IMR-90 (cell line): Measurements from ENCODE around the gene RGS12. TPM values are rescaled to one million over a fixed set of nuclear protein-coding genes. Genes with fewer than 3 reads are reported as not detected.

ENCODE experiments used
- ATAC-seq: fragments of 200-7000 bp; cut with Tn5 transposase; 2 replicates; pipeline ENCODE4 v1.9.1; 2020; ENCODE audit warnings: low read depth, mild to moderate bottlenecking, moderate library complexity
- BruUV-seq: library from RNA; stranded (reverse); fragments of 400-500 nt; replicated peaks from 2 replicates; lab custom pipeline; 2021; lab: Mats Ljungman, UMichigan
- CTCF ChIA-PET: fragments of 300-600 bp; formaldehyde crosslinking; extraction: SDS; loops from one replicate; lab custom pipeline; 2021; ENCODE audit warnings: antibody characterized with exemption; lab: Yijun Ruan, JAX
- POLR2A ChIA-PET: fragments of 300-600 bp; sonication (Branson Sonifier 250); formaldehyde crosslinking; loops from one replicate; lab custom pipeline; 2022; ENCODE audit warnings: antibody characterized with exemption; ENCODE audit not compliant: unreplicated experiment; lab: Charles Lee
- DNase-seq: peaks from one replicate; pipeline ENCODE4 v3.0.0; 2013
- H2AFZ ChIP-seq: replicated peaks from 2 replicates; pipeline ENCODE3; 2013; ENCODE audit warnings: low read length, mild to moderate bottlenecking; ENCODE audit not compliant: poor library complexity
- H2AK5ac ChIP-seq: 2 replicates; pipeline ENCODE4 v1.6.1; 2013; ENCODE audit warnings: low read depth, low read length, inconsistent platforms
- H2AK9ac ChIP-seq: replicated peaks from 2 replicates; pipeline ENCODE3; 2013; ENCODE audit warnings: mild to moderate bottlenecking, low read depth, low read length, moderate library complexity; ENCODE audit not compliant: poor library complexity
- H2BK120ac ChIP-seq: 2 replicates; pipeline ENCODE4 v1.6.1; 2013; ENCODE audit warnings: low read depth, low read length, inconsistent platforms
- H2BK15ac ChIP-seq: 3 replicates; pipeline ENCODE4 v1.6.1; 2013; ENCODE audit warnings: low read depth, low read length, inconsistent platforms
- H2BK20ac ChIP-seq: 2 replicates; pipeline ENCODE4 v1.6.1; 2013; ENCODE audit warnings: low read depth, mild to moderate bottlenecking, inconsistent platforms, low read length, moderate library complexity
- H2BK5ac ChIP-seq: 2 replicates; pipeline ENCODE4 v1.6.1; 2013; ENCODE audit warnings: mild to moderate bottlenecking, low read depth, low read length, inconsistent platforms; ENCODE audit not compliant: poor library complexity, severe bottlenecking
- H3K14ac ChIP-seq: replicated peaks from 2 replicates; pipeline ENCODE4 v1.6.1; 2013; ENCODE audit warnings: low read depth, low read length, inconsistent platforms
- H3K18ac ChIP-seq: 2 replicates; pipeline ENCODE4 v1.6.1; 2013; ENCODE audit warnings: low read depth, low read length, control low read depth
- H3K23ac ChIP-seq: 2 replicates; pipeline ENCODE4 v1.6.1; 2013; ENCODE audit warnings: low read depth, low read length, inconsistent platforms
- H3K27ac ChIP-seq: 2 replicates; pipeline ENCODE4 v1.5.1; 2013; ENCODE audit warnings: mild to moderate bottlenecking, control low read depth, low read length; ENCODE audit not compliant: insufficient read depth
- H3K27me3 ChIP-seq: 2 replicates; pipeline ENCODE4 v1.6.1; 2013; ENCODE audit warnings: low read length; ENCODE audit not compliant: control insufficient read depth, insufficient read depth
- H3K36me3 ChIP-seq: 2 replicates; pipeline ENCODE4 v1.6.1; 2013; ENCODE audit warnings: low read length, mixed read lengths; ENCODE audit not compliant: control insufficient read depth, insufficient read depth
- H3K4ac ChIP-seq: 2 replicates; pipeline ENCODE4 v1.6.1; 2013; ENCODE audit warnings: low read depth, low read length, inconsistent platforms
- H3K4me1 ChIP-seq: 2 replicates; pipeline ENCODE4 v1.6.1; 2013; ENCODE audit warnings: low read length, mixed read lengths; ENCODE audit not compliant: control insufficient read depth, insufficient read depth
- H3K4me2 ChIP-seq: 2 replicates; pipeline ENCODE4 v1.6.1; 2013; ENCODE audit warnings: low read depth, mild to moderate bottlenecking, control low read depth, low read length, moderate library complexity
- H3K4me3 ChIP-seq: 2 replicates; pipeline ENCODE4 v1.5.1; 2013; ENCODE audit warnings: low read depth, mild to moderate bottlenecking, control low read depth, low read length, moderate library complexity; ENCODE audit not compliant: insufficient read depth
- H3K56ac ChIP-seq: 2 replicates; pipeline ENCODE4 v1.6.1; 2013; ENCODE audit warnings: low read length, inconsistent platforms; ENCODE audit not compliant: insufficient read depth; ENCODE audit errors: extremely low read depth
- H3K79me1 ChIP-seq, 2 experiments: 2 replicates each; pipeline ENCODE4 v1.6.1; 2013; ENCODE audit warnings: low read length in 2 of 2, inconsistent platforms in 1 of 2, low read depth in 1 of 2
- H3K9ac ChIP-seq: 2 replicates; pipeline ENCODE4 v1.6.1; 2013; ENCODE audit warnings: low read depth, low read length, control low read depth
- H3K9me1 ChIP-seq: 2 replicates; pipeline ENCODE4 v1.6.1; 2013; ENCODE audit warnings: low read length, inconsistent platforms; ENCODE audit not compliant: insufficient read depth
- H3K9me3 ChIP-seq: 2 replicates; pipeline ENCODE4 v1.6.1; 2013; ENCODE audit warnings: low read length; ENCODE audit not compliant: control insufficient read depth, insufficient read depth
- H4K20me1 ChIP-seq: 2 replicates; pipeline ENCODE4 v1.6.1; 2013; ENCODE audit warnings: low read length, inconsistent platforms; ENCODE audit not compliant: insufficient read depth
- H4K5ac ChIP-seq: 2 replicates; pipeline ENCODE4 v1.6.1; 2013; ENCODE audit warnings: mild to moderate bottlenecking, low read depth, low read length, control low read depth
- H4K8ac ChIP-seq, 2 experiments: 2 replicates each; pipeline ENCODE4 v1.6.1; 2013; ENCODE audit warnings: low read depth in 2 of 2, low read length in 2 of 2, control low read depth in 1 of 2, inconsistent platforms in 1 of 2
- H4K91ac ChIP-seq: 2 replicates; pipeline ENCODE4 v1.6.1; 2013; ENCODE audit warnings: low read depth, low read length, inconsistent platforms; ENCODE audit not compliant: insufficient read depth
- BHLHE40 ChIP-seq: fragments of 150-350 bp; IDR thresholded peaks from 2 replicates; pipeline ENCODE4 v1.6.1; 2016; ENCODE audit warnings: mild to moderate bottlenecking, low read depth, low read length
- CEBPB ChIP-seq: IDR thresholded peaks from 2 replicates; pipeline ENCODE4 v1.6.1; 2012; ENCODE audit warnings: low read depth, low read length, improper control_type of control experiment
- CHD1 ChIP-seq: IDR thresholded peaks from 2 replicates; pipeline ENCODE4 v1.6.1; 2012; ENCODE audit warnings: low read depth, low read length, improper control_type of control experiment
- FOS ChIP-seq: fragments of 150-350 bp; IDR thresholded peaks from 2 replicates; pipeline ENCODE4 v1.6.1; 2016; ENCODE audit warnings: low read depth, low read length
- MAFK ChIP-seq: IDR thresholded peaks from 2 replicates; pipeline ENCODE4 v1.6.1; 2012; ENCODE audit warnings: low read depth, low read length, improper control_type of control experiment
- MAZ ChIP-seq: IDR thresholded peaks from 2 replicates; pipeline ENCODE4 v1.6.1; 2012; ENCODE audit warnings: low read depth, mild to moderate bottlenecking, low read length, improper control_type of control experiment, moderate library complexity, borderline replicate concordance
- MXI1 ChIP-seq: IDR thresholded peaks from 2 replicates; pipeline ENCODE4 v1.6.1; 2012; ENCODE audit warnings: low read depth, mild to moderate bottlenecking, low read length, moderate library complexity, borderline replicate concordance
- NFE2L2 ChIP-seq: fragments of 150-350 bp; IDR thresholded peaks from 2 replicates; pipeline ENCODE4 v1.6.1; 2016; ENCODE audit warnings: low read depth, mild to moderate bottlenecking, low read length
- POLR2A ChIP-seq: IDR thresholded peaks from 2 replicates; pipeline ENCODE4 v1.6.1; 2012; ENCODE audit warnings: mild to moderate bottlenecking, low read depth, low read length
- RAD21 ChIP-seq: IDR thresholded peaks from 2 replicates; pipeline ENCODE4 v1.6.1; 2012; ENCODE audit warnings: low read length, improper control_type of control experiment
- RCOR1 ChIP-seq: IDR thresholded peaks from 2 replicates; pipeline ENCODE4 v1.6.1; 2012; ENCODE audit warnings: mild to moderate bottlenecking, low read length, improper control_type of control experiment; ENCODE audit not compliant: insufficient replicate concordance
- RFX5 ChIP-seq: IDR thresholded peaks from 2 replicates; pipeline ENCODE4 v1.8.0; 2012; ENCODE audit warnings: low read depth, mild to moderate bottlenecking, low read length, moderate library complexity
- SMC3 ChIP-seq: fragments of 150-350 bp; IDR thresholded peaks from 2 replicates; pipeline ENCODE4 v1.6.1; 2016; ENCODE audit warnings: low read depth, mild to moderate bottlenecking, antibody characterized with exemption, low read length, moderate library complexity
- USF2 ChIP-seq: fragments of 150-350 bp; IDR thresholded peaks from 2 replicates; pipeline ENCODE4 v1.6.1; 2017; ENCODE audit warnings: mild to moderate bottlenecking, antibody characterized with exemption, low read length, low read depth
- WGBS, 2 experiments: methylation state at CpG; one replicate each; pipeline versions ENCODE4 v1.1.5 to v1.1.7; 2013; ENCODE audit warnings: missing lambda C conversion rate in 2 of 2; ENCODE audit not compliant: insufficient read length in 1 of 2; ENCODE audit errors: extremely low coverage in 2 of 2; 5-methylcytosine and 5-hydroxymethylcytosine counted together
- dilution Hi-C: fragments of 300-500 bp; cut with HindIII; formaldehyde crosslinking; loops from one replicate; pipeline ENCODE4 v1.14.3; 2018; ENCODE audit warnings: low sequenced_read_pairs; ENCODE audit not compliant: unreplicated experiment
- in situ Hi-C: fragments of 300-500 bp; cut with MboI; formaldehyde crosslinking; loops from 3 replicates; pipeline ENCODE4 v1.14.3; 2019; ENCODE audit warnings: low sequenced_read_pairs, inconsistent platforms, mixed read lengths
- intact Hi-C: fragments of 100-400 bp; cut with micrococcal nuclease; formaldehyde crosslinking; loops from 2 replicates; pipeline ENCODE4 v1.10.0; 2022
- polyA plus RNA-seq, 3 experiments: library from polyadenylated mRNA; depleted of rRNA; stranded (reverse); fragments of >200 nt; gene quantifications; 2 replicates each; pipeline ENCODE4 v1.2.3, GENCODE V29; 2012; ENCODE audit warnings: low replicate concordance in 1 of 3
- total RNA-seq: library from RNA; depleted of rRNA; stranded (reverse); fragments of >200 nt; gene quantifications from 2 replicates; pipeline ENCODE4 v1.2.3, GENCODE V29; 2012
- TF ChIP-seq, protein P1 (sequence below): fragments of 150-350 bp; IDR thresholded peaks from 2 replicates; pipeline ENCODE4 v1.6.1; 2016; ENCODE audit warnings: low read depth, mild to moderate bottlenecking, low read length, moderate library complexity, borderline replicate concordance
- TF ChIP-seq, protein P2 (sequence below): conservative IDR thresholded peaks from 2 replicates; pipeline ENCODE4 v1.5.1; 2012; ENCODE audit warnings: mild to moderate bottlenecking, low read depth, low read length, improper control_type of control experiment

Gene RGS12
- total and polyA plus RNA-seq, 2 of the 4 experiments (the other 2 are of a cell fraction), result 11.8 to 12.0 TPM

GRCh38 chr4:3338976-3339531 lies 46.2 kb downstream of the RGS12 start:
- dilution Hi-C loops, result no loop called here
- peaks cover 13% of the 10 kb centered on the region; the same call in 1 of the 2 replicates for H4K20me1 ChIP-seq

More at GRCh38 chr4:3338976-3339531, 46.2 kb downstream of the RGS12 start:
- Histone ChIP-seq H4K8ac (no peak overlapping the region), H2BK15ac (no peak overlapping the region), H3K4me2 (no peak overlapping the region), H3K56ac (no peak overlapping the region), H2AK9ac (no peak overlapping the region), H3K9me3 (peaks cover 4% of the 10 kb centered on the region), H4K5ac (no peak overlapping the region), H3K27me3 (no peaks in the 10 kb centered on the region), H4K91ac (no peak overlapping the region), H3K4ac (no peak overlapping the region), H3K9me1 (peaks cover 10% of the 10 kb centered on the region), H2AK5ac (no peak overlapping the region), H2BK5ac (no peak overlapping the region), H3K36me3 (peaks cover 6% of the 10 kb centered on the region; the same call in 1 of the 2 replicates), H3K4me3 (no peak overlapping the region), H3K9ac (no peak overlapping the region), H2AFZ (no peak overlapping the region), H2BK20ac (no peak overlapping the region), H3K18ac (no peak overlapping the region), H2BK120ac (no peak overlapping the region), H3K4me1 (peaks cover 14% of the 10 kb centered on the region), H3K79me1 (peaks cover 17 to 76% of the 10 kb centered on the region in 2 experiments), H3K27ac (no peak overlapping the region), H3K23ac (no peak overlapping the region), H3K14ac (no peak overlapping the region)
- ATAC-seq (no peak), DNase-seq (no peak)
- 100% methylated on average over 2 of the region's 10 CpGs; no CpG with 5 or more reads in 1 of the 2 experiments for WGBS, 2 experiments
- ChIA-PET POLR2A (no interaction called here), CTCF (no interaction called here)
- no TSS peak for BruUV-seq
- no peak for TF ChIP-seq POLR2A
- TF ChIP-seq MAFK, result no peak
- TF ChIP-seq BHLHE40, result no peak
- TF ChIP-seq MXI1, result no peak
- no peak for TF ChIP-seq SMC3
- TF ChIP-seq, protein P1, sequence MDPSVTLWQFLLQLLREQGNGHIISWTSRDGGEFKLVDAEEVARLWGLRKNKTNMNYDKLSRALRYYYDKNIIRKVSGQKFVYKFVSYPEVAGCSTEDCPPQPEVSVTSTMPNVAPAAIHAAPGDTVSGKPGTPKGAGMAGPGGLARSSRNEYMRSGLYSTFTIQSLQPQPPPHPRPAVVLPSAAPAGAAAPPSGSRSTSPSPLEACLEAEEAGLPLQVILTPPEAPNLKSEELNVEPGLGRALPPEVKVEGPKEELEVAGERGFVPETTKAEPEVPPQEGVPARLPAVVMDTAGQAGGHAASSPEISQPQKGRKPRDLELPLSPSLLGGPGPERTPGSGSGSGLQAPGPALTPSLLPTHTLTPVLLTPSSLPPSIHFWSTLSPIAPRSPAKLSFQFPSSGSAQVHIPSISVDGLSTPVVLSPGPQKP, result no peak
- no peak for TF ChIP-seq NFE2L2
- no peak for TF ChIP-seq MAZ
- TF ChIP-seq, protein P2, sequence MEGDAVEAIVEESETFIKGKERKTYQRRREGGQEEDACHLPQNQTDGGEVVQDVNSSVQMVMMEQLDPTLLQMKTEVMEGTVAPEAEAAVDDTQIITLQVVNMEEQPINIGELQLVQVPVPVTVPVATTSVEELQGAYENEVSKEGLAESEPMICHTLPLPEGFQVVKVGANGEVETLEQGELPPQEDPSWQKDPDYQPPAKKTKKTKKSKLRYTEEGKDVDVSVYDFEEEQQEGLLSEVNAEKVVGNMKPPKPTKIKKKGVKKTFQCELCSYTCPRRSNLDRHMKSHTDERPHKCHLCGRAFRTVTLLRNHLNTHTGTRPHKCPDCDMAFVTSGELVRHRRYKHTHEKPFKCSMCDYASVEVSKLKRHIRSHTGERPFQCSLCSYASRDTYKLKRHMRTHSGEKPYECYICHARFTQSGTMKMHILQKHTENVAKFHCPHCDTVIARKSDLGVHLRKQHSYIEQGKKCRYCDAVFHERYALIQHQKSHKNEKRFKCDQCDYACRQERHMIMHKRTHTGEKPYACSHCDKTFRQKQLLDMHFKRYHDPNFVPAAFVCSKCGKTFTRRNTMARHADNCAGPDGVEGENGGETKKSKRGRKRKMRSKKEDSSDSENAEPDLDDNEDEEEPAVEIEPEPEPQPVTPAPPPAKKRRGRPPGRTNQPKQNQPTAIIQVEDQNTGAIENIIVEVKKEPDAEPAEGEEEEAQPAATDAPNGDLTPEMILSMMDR, result no peak
- no peak for TF ChIP-seq RFX5
- TF ChIP-seq CHD1, result no peak
- TF ChIP-seq RCOR1, result no peak
- no peak for TF ChIP-seq USF2
- no peak for TF ChIP-seq RAD21
- TF ChIP-seq FOS, result no peak
- TF ChIP-seq CEBPB, result no peak
- intact Hi-C loops (no loop called here), in situ Hi-C loops (no loop called here)
